ENCODE results near the gene PSD2. TPM values are rescaled to one million over a fixed set of nuclear protein-coding genes. Genes with fewer than 3 reads are reported as not detected.

The PSD2 gene
- total and polyA plus RNA-seq, 4 donors, result 0.30 to 0.62 (median 0.41) TPM; not detected in 1

DNA sequence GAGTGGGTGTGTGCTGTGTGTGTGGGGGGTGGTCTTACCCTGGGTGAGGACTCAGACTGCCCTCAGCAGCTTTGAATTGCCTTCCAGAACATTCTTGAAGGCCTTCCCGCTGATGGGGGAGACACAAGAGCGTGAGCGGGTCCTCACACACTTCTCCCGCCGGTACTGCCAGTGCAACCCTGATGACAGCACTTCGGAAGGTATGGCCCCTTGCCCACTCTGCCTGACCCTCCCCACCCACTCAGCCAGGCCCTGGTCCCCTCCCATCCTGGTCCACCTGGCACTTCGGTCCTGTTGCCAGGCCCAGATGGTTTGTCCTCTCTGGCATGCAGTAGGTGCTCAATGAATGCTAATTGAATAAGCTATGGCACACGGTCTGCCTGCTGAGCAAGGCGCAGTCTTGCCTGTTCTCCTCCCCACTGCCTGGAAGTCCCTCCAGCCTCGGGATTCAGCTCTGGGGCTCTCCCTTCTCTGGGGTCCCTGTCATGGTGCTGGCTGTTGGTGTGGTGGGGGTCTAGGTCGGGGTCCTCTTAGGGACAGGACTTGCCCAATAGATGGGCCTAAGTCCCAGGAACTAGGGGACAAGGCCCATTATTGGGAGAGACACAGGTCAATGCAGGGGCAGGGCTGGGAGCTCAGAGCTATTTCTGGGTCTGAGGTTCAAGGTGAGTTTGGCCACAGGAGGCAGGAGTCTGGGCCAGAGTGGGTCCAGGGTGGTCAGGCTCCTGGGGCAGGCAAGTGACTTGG is 26.4 kb downstream of the PSD2 start:
- H3K9me3 ChIP-seq (ENCODE audit: control insufficient read depth, low read length), result no peaks in the 10 kb centered on the region
- H3K36me3 ChIP-seq (ENCODE audit: control insufficient read depth in 1 of 2, insufficient read depth in 2 of 2, low read length in 1 of 2), result no peaks in the 10 kb centered on the region
- 90 to 93% methylated on average over 11 of the region's 11 CpGs for WGBS, 2 donors
- intact Hi-C loops (cut with DNase I), result no loop called here
- no peaks in the 10 kb centered on the region for H3K27me3 ChIP-seq (ENCODE audit: control insufficient read depth in 1 of 2, insufficient read depth in 2 of 2, low read length in 1 of 2)
- H3K4me3 ChIP-seq (ENCODE audit: low read length in 2 of 2), result no peak overlapping the region
- no peaks in the 10 kb centered on the region for H3K4me1 ChIP-seq (ENCODE audit: control insufficient read depth in 1 of 2, insufficient read depth in 2 of 2, low read length in 2 of 2)
- ATAC-seq (ENCODE audit: low FRiP score), result peak; percentile 19
- H3K27ac ChIP-seq (ENCODE audit: low read depth in 1 of 2, low read length in 2 of 2), result no peak overlapping the region
- peak; percentile 30 to 73 for DNase-seq

DNA sequence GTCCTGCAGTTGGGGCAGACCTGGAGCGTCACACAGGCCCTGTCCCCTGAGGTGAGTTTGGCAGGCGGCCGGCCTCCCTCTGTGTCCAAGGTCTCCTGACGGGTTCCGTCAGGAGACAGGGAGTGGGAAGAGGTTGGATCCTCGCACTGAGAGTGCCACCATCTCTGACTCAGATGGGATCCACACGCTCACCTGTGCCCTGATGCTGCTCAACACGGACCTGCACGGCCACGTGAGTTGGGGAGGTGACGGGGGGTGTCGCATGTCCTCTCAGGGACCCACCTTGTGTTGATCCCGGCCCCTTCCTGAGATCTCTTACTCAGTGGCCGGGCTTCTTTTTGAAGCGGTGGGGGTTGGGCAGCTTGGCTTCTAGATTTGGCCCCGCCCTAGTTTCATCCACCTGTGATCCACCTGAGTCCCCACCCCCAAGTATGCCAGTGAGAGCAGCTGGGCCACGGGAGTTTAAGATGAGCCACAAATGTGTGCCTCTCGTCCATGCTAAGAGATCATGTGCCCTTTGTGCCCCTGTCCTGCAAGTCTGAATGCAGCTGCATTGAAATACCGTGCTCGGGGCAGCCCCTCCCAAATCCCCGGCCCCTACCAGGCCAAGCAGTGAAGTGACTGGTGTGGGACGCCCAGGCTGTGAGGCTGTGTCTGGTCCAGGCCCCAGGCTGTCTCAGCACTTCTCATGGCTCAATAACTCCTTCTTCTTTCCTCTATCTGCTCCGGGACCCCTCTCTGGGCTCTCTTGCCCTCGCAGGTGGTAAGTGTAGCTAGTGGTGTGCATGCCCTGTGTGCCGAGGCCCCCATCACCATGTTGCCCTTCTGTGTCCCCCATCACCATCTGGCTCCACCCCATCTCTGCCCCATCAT is 27.2 kb downstream of the PSD2 start:
- DNase-seq, result peak; percentile 17 to 57
- WGBS, 2 donors, result 90 to 91% methylated on average over 25 of the region's 25 CpGs
- intact Hi-C loops (cut with DNase I), result no loop called here
- no peaks in the 10 kb centered on the region for H3K4me1 ChIP-seq (ENCODE audit: control insufficient read depth in 1 of 2, insufficient read depth in 2 of 2, low read length in 2 of 2)
- no peaks in the 10 kb centered on the region for H3K27me3 ChIP-seq (ENCODE audit: control insufficient read depth in 1 of 2, insufficient read depth in 2 of 2, low read length in 1 of 2)
- H3K27ac ChIP-seq (ENCODE audit: low read depth in 1 of 2, low read length in 2 of 2), result no peak overlapping the region
- H3K36me3 ChIP-seq (ENCODE audit: control insufficient read depth in 1 of 2, insufficient read depth in 2 of 2, low read length in 1 of 2), result no peaks in the 10 kb centered on the region
- H3K4me3 ChIP-seq (ENCODE audit: low read length in 2 of 2), result no peak overlapping the region
- H3K9me3 ChIP-seq (ENCODE audit: control insufficient read depth, low read length), result no peaks in the 10 kb centered on the region
- peak; percentile 16 for ATAC-seq (ENCODE audit: low FRiP score)

DNA sequence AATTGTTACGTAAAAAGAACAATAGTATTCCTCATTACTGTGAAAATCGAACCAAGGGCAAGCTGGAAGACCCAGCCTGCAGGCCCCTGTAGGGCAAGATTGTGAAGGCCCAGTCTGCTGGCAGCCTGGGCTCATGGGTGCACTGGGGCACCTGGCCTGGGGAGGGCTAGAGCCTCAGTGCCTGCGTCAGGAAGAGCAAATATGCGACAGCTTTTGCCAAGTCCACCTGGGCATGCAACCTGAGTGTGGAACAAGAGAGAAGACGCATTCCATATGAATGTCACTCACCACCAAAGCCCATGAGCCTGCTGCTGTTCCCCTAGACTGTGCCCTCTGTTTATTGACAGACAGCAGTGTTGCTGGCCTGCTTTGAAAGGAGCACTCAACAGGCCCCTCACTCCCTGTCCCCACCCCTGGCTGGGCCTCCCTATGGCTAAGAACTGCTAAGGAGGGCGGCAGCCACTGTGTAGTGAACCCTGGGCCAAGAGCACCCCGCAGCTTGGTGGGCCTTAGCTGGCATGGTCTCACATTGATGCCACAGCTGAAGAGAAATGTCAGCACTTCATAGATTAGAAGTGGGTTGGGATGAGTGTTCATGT is 28.2 kb downstream of the PSD2 start:
- H3K27ac ChIP-seq (ENCODE audit: low read depth in 1 of 2, low read length in 2 of 2), result no peak overlapping the region
- no peaks in the 10 kb centered on the region for H3K27me3 ChIP-seq (ENCODE audit: control insufficient read depth in 1 of 2, insufficient read depth in 2 of 2, low read length in 1 of 2)
- H3K4me1 ChIP-seq (ENCODE audit: control insufficient read depth in 1 of 2, insufficient read depth in 2 of 2, low read length in 2 of 2), result no peaks in the 10 kb centered on the region
- intact Hi-C loops (cut with DNase I), result no loop called here
- no peak overlapping the region for H3K4me3 ChIP-seq (ENCODE audit: low read length in 2 of 2)
- no peaks in the 10 kb centered on the region for H3K9me3 ChIP-seq (ENCODE audit: control insufficient read depth, low read length)
- H3K36me3 ChIP-seq (ENCODE audit: control insufficient read depth in 1 of 2, insufficient read depth in 2 of 2, low read length in 1 of 2), result no peaks in the 10 kb centered on the region
- ATAC-seq (ENCODE audit: low FRiP score) (no peak), DNase-seq (peak; percentile 25 to 59)
- 93 to 95% methylated on average over 7 of the region's 7 CpGs for WGBS, 2 donors

DNA sequence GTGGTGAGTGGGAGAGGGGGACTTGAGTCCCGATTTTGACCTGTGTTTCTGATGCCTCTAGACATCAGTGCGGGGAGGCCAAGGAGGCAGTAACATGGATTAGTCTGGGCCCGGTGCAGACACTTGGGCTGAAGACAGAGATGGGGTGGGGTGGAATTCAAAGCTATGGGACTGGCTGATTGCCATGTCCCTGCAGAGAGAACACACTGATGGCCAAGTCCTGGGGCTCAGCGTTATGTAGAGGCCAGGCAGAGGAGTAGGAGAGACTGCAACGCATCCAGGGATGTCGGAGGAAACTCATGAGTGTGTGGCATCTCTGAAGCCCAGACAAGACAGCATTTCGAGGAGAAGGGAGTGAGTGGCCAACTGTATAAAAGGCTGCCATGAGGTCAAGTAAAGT is 30.1 kb downstream of the PSD2 start:
- peak; percentile 12 to 22 for DNase-seq
- WGBS, 2 donors, result 84 to 85% methylated on average over 7 of the region's 7 CpGs
- ATAC-seq (ENCODE audit: low FRiP score), result no peak
- Histone ChIP-seq H3K4me3 (ENCODE audit: low read length in 2 of 2) (no peak overlapping the region), H3K4me1 (ENCODE audit: control insufficient read depth in 1 of 2, insufficient read depth in 2 of 2, low read length in 2 of 2) (no peaks in the 10 kb centered on the region), H3K27ac (ENCODE audit: low read depth in 1 of 2, low read length in 2 of 2) (no peak overlapping the region), H3K27me3 (ENCODE audit: control insufficient read depth in 1 of 2, insufficient read depth in 2 of 2, low read length in 1 of 2) (no peaks in the 10 kb centered on the region), H3K9me3 (ENCODE audit: control insufficient read depth, low read length) (no peaks in the 10 kb centered on the region), H3K36me3 (ENCODE audit: control insufficient read depth in 1 of 2, insufficient read depth in 2 of 2, low read length in 1 of 2) (no peaks in the 10 kb centered on the region)
- intact Hi-C loops (cut with DNase I), result no loop called here

DNA sequence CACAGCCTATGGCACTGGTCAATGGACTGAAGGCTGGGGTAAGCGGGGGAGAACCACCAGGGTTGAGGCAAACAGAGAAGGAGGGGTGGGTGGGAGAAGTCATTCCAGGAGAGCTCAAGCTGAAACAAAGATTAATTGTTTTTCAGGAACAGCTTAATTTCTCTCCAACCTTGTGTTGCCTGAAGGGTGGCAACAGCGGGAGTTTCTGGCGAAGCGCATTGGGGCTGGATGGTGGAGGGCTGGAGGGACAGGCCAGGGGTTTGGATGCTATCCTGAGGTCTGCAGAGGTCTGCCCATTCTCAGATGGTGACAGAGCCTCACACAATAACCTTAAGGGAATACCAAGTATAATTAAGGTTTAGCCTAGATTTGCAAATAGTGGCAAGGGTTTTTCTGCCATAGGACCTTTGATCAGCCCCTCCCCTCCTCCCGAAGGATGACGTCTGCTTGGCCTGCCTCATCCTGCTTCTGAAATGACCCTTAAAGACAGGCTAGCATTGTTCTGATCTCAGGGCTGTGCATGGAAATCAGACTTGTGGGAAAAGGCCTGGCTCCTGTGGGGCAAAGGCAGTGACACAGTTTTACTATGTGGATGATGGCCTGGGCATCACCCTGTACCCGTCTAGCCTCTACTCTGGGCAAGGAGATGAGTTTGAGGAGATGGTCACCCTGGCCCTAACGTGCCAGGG is 32.7 kb downstream of the PSD2 start:
- WGBS, 2 donors, result 77 to 82% methylated on average over 8 of the region's 8 CpGs
- no peaks in the 10 kb centered on the region for H3K9me3 ChIP-seq (ENCODE audit: control insufficient read depth, low read length)
- DNase-seq, result peak in 1 of 2 donors; percentile 17
- H3K36me3 ChIP-seq (ENCODE audit: control insufficient read depth in 1 of 2, insufficient read depth in 2 of 2, low read length in 1 of 2), result no peaks in the 10 kb centered on the region
- H3K4me3 ChIP-seq (ENCODE audit: low read length in 2 of 2), result no peak overlapping the region
- no peaks in the 10 kb centered on the region for H3K4me1 ChIP-seq (ENCODE audit: control insufficient read depth in 1 of 2, insufficient read depth in 2 of 2, low read length in 2 of 2)
- no peaks in the 10 kb centered on the region for H3K27me3 ChIP-seq (ENCODE audit: control insufficient read depth in 1 of 2, insufficient read depth in 2 of 2, low read length in 1 of 2)
- no peak overlapping the region for H3K27ac ChIP-seq (ENCODE audit: low read depth in 1 of 2, low read length in 2 of 2)
- no peak for ATAC-seq (ENCODE audit: low FRiP score)
- intact Hi-C loops (cut with DNase I), result no loop called here

DNA sequence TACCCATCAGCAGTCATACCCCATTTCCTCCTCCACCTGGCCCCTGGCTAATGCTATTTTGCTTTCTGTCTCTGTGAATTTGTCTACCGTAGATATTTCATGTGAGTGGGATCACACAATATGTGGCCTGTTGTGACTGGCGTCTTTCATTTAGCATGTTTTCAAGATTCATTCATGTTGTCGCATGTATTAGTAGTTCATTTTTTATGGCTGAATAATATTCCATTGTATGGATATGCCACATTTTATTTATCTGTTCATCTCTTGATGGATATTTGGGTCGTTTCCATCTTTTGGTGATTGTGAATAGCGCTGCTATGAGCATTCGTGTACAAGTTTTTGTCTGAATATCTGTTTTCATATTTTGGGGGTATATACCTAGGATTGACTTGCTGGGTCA is 33.9 kb downstream of the PSD2 start:
- Histone ChIP-seq H3K4me1 (ENCODE audit: control insufficient read depth in 1 of 2, insufficient read depth in 2 of 2, low read length in 2 of 2) (no peaks in the 10 kb centered on the region), H3K27ac (ENCODE audit: low read depth in 1 of 2, low read length in 2 of 2) (no peak overlapping the region), H3K27me3 (ENCODE audit: control insufficient read depth in 1 of 2, insufficient read depth in 2 of 2, low read length in 1 of 2) (no peaks in the 10 kb centered on the region), H3K4me3 (ENCODE audit: low read length in 2 of 2) (no peak overlapping the region), H3K36me3 (ENCODE audit: control insufficient read depth in 1 of 2, insufficient read depth in 2 of 2, low read length in 1 of 2) (no peaks in the 10 kb centered on the region), H3K9me3 (ENCODE audit: control insufficient read depth, low read length) (no peaks in the 10 kb centered on the region)
- DNase-seq, result no peak
- no peak for ATAC-seq (ENCODE audit: low FRiP score)
- intact Hi-C loops (cut with DNase I), result no loop called here
- 88 to 91% methylated on average over 6 of the region's 6 CpGs for WGBS, 2 donors

DNA sequence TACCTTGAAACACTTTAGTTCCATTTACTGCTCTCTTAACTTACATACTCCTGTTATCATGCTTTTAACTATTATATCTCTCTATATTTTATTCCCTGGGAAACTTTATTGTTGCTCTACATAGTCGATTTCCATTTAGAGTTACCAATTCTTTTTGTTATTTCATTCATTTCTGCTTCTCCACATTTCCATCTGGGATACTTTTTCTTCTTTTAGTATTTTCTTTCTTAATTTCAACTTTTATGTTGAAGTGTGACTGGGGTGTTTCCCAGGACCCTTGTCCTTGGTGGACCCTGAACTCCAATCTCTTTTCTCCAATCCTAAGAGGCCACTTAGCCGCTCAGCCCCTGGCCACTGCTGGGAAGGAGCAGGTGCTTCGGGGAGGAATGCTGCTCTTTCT is 36.0 kb downstream of the PSD2 start:
- Histone ChIP-seq H3K4me1 (ENCODE audit: control insufficient read depth in 1 of 2, insufficient read depth in 2 of 2, low read length in 2 of 2) (no peaks in the 10 kb centered on the region), H3K4me3 (ENCODE audit: low read length in 2 of 2) (no peak overlapping the region), H3K27me3 (ENCODE audit: control insufficient read depth in 1 of 2, insufficient read depth in 2 of 2, low read length in 1 of 2) (no peaks in the 10 kb centered on the region), H3K36me3 (ENCODE audit: control insufficient read depth in 1 of 2, insufficient read depth in 2 of 2, low read length in 1 of 2) (no peaks in the 10 kb centered on the region), H3K27ac (ENCODE audit: low read depth in 1 of 2, low read length in 2 of 2) (no peak overlapping the region), H3K9me3 (ENCODE audit: control insufficient read depth, low read length) (no peaks in the 10 kb centered on the region)
- ATAC-seq (ENCODE audit: low FRiP score), result no peak
- intact Hi-C loops (cut with DNase I), result no loop called here
- DNase-seq, result no peak
- WGBS, 2 donors, result 71 to 76% methylated on average over 3 of the region's 3 CpGs

DNA sequence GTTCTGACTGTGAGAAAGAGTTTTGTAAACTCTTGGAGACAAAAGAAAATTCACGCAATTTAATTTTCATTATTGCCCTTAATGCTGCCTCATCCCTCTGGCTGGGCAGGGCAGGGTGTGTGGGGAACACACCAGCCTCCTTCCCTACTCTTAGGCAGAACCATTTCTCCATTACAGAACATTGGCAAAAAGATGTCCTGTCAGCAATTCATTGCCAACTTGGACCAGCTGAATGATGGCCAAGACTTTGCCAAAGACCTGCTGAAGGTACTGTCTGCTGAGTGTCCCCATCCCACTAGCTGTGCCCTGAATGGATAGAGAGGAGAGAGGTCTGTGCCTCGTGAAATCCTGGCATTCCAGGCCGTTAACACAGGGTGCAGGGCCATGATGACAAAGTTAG is 37.9 kb downstream of the PSD2 start:
- Histone ChIP-seq H3K9me3 (ENCODE audit: control insufficient read depth, low read length) (no peaks in the 10 kb centered on the region), H3K36me3 (ENCODE audit: control insufficient read depth in 1 of 2, insufficient read depth in 2 of 2, low read length in 1 of 2) (no peaks in the 10 kb centered on the region), H3K27ac (ENCODE audit: low read depth in 1 of 2, low read length in 2 of 2) (no peak overlapping the region), H3K27me3 (ENCODE audit: control insufficient read depth in 1 of 2, insufficient read depth in 2 of 2, low read length in 1 of 2) (no peaks in the 10 kb centered on the region), H3K4me1 (ENCODE audit: control insufficient read depth in 1 of 2, insufficient read depth in 2 of 2, low read length in 2 of 2) (no peaks in the 10 kb centered on the region), H3K4me3 (ENCODE audit: low read length in 2 of 2) (no peak overlapping the region)
- intact Hi-C loops (cut with DNase I), result no loop called here
- 46 to 53% methylated on average over 3 of the region's 3 CpGs for WGBS, 2 donors
- peak in 1 of 2 donors; percentile 15 for DNase-seq
- ATAC-seq (ENCODE audit: low FRiP score), result no peak
